GM12875 (cell line): ENCODE data around the gene CATSPERD.
"Not testable (repeated sequence)": the region's sequence is repeated elsewhere in the genome, so short reads cannot be mapped to it uniquely, and the experiment has no call there.

Source experiments
- H3K4me3 ChIP-seq: one replicate; pipeline ENCODE4 v1.5.1; 2011; ENCODE audit warnings: low read depth, low read length, control low read depth
- CTCF ChIP-seq: IDR thresholded peaks from 2 replicates; pipeline ENCODE4 v1.5.1; 2011; ENCODE audit warnings: low read depth, mild to moderate bottlenecking, control low read depth, inconsistent platforms, low read length, moderate library complexity, borderline replicate concordance; ENCODE audit not compliant: insufficient read depth

CATSPERD gene

GRCh38 chr19:5775668-5776309, 55.4 kb downstream of the CATSPERD start:
- H3K4me3 ChIP-seq = no peak overlapping the region
- TF ChIP-seq CTCF = no peak

DNA sequence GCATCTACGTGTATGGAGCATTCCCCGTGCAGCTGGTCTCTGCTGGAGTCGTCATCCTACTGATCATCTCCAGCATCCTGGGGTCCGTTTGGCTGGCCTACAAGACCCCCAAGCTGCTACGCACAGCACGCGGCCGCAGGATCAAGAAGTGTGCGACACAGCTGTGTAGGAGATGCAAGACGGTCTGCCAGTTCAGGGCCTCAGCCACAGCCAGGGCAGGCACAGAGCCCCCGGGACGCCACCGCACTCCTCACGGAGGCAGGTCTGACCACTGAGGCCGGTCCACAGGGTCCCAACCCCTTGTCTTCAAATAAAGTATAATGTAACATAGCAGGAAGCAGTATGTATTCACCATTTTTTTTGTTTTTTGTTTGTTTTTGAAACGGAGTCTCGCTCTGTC, 58.0 kb downstream of the CATSPERD start:
- TF ChIP-seq CTCF = no peak
- H3K4me3 ChIP-seq = no peak overlapping the region

DNA sequence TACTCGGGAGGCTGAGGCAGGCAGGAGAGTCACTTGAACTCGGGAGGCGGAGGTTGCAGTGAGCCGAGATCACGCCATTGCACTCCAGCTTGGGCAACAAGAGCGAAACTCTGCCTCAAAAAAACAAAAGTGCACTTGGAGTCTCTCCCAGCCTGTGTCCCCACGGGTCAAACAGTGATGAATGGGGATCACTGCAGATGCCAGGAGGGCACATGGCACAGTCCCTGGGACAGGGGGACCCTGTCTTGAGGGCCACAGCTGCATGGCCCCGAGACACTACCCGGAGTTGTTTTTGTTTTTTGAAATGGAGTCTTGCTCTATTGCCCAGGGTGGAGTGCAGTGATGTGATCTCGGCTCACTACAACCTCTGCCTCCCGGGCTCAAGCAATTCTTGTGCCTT, 60.5 kb downstream of the CATSPERD start:
- not testable (repeated sequence) for H3K4me3 ChIP-seq

GRCh38 chr19:5782322-5782721, 61.9 kb downstream of the CATSPERD start:
- TF ChIP-seq CTCF = no peak
- H3K4me3 ChIP-seq = no peak overlapping the region

DNA sequence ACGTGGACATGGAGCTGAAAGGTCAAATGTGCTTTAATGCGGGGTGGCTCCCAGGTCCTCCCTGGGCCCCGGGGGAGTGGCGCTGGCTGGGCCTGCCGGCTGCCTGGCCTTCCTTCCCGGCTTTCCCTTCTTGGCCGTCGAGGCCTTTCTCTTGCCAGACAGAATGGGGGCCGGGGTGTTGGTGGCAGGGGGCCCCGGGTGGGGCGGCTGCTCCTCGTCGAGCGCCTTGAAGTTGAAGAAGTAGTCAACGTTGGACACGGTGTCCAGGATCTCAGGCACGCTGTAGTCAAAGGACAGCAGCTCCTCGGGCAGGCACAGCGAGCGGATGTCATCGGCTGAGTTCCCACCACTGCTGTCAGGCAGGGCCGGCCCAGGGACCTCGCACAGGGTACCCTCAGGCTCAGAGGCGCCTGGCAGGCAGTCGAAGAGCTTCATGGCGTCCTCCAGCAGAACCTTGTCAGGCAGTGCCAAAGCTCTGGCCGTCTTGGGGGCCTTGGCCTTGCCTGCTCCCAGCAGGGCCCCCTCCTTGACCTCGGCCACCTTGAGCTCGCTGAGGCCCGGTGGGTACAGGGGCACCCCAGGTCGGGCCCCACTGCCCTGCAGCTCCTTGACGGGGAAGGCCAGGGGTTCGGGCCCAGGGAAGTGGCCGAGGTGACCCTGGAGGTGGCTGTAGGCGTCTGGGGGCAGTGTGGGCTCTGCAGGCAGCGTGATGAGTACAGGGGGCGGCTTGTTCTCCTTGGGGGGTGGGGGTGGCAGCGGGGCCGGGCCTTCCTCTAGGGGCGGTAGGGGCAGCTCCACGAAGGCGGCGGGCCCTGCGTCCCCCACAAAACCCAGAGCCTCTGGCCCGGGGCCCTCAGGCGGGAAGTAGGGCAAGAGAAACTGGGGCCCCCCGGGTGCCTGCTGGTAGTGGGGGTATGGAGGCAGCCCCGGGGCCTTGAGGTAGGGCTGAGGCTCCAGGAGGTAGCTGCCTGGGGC, 62.8 kb downstream of the CATSPERD start:
- H3K4me3 ChIP-seq = no peak overlapping the region
- no peak for TF ChIP-seq CTCF

DNA sequence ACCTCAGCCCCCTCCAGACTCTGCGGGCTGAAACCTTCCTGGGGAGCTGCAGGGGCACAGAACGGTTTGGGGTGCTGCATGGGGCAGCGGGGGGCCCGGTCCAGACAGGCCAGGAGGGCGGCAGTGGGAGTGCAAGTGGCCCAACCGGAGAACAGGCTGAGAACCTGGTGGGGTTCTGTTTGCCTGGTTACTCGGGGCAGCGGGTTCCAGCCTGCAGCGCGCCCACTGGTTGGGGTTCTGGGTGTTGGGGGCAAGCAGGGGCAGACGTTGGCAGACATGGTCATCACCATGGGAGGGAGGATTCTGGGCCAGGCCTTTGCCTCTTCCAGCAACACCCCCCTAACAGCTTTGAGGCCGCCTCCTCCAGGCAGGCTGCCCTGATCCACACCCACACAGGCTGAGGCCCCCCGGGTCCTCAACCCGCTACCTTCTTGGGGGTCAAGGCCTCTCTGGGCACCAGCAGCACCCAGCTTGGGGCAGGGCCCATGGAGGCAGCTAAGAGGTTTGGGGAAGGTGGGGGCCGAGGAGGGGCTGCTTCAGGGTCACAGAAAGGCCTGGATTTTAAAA, 64.2 kb downstream of the CATSPERD start, which contains the start of gene PRR22:
Gene PRR22, minus strand, starts transcription at position 166 of the 567 bp plus-strand sequence. Its CDS starts 86 bp downstream, at position 80.
- no peak for TF ChIP-seq CTCF
- no peak within 1 kb of the TSS for H3K4me3 ChIP-seq

DNA sequence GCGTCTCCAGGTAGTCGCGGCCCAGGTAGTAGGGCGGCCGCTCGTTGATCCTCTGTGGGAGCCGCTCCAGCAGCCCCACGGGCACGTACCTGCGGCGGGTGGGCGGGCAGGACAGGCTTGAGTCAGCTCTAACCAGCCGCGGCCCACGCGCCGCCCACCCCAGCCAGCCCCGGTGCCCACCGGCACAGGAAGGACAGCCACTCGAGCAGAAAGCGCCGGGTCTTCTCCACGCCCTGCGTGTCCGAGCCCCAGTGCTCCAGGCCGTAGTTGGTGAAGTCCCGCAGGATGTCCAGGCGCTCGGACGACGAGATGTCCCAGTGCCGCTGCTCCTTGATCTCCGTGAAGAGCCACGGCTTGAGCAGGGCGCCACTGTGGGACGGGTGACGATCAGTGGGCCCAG, 65.0 kb downstream of the CATSPERD start:
- H3K4me3 ChIP-seq = no peak overlapping the region
- TF ChIP-seq CTCF = no peak
